Stimulated activated CD8-positive, alpha-beta memory T cell treated with anti-CD3 and anti-CD28 coated beads, Interleukin-12 subunit alpha, Interleukin-12 subunit beta, amount 100 ng/mL, for 1 hour (primary cell): Measurements from ENCODE around the gene AMZ2.
"Not testable (repeated sequence)": the region's sequence is repeated elsewhere in the genome, so short reads cannot be mapped to it uniquely, and the experiment has no call there.

Experiments used
- DNase-seq: peaks from one replicate; pipeline ENCODE4 v3.0.0-alpha.2; 2020; ENCODE audit warnings: low read depth

Gene AMZ2

GRCh38 chr17:68253426-68253825, 5.6 kb downstream of the AMZ2 start:
- DNase-seq, result not testable (repeated sequence)

DNA sequence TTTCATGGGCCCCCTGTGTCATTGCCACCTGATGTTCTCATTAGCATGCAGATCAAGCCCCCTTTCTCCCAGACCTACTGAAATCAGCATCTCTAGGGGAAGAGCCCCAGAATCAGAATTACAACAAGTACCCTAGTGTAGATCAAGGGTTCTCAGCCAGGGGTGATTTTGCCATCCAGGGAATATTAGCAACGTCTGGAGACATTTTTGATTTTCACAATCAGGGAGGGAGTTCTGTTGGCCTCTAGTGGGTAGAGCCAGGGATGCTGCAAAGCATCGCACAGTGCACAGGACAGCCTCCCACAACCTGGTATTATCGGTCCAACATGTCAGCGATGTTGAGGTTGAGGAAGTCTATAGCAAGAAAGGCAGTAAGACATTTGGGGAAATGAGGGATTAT, 7.3 kb downstream of the AMZ2 start:
- no peak for DNase-seq

GRCh38 chr17:68255731-68256538, 8.1 kb downstream of the AMZ2 start:
- no peak for DNase-seq

GRCh38 chr17:68256701-68257100, 8.9 kb downstream of the AMZ2 start:
- DNase-seq, result not testable (repeated sequence)

GRCh38 chr17:68257934-68258333, 10.1 kb downstream of the AMZ2 start:
- DNase-seq, result no peak

DNA sequence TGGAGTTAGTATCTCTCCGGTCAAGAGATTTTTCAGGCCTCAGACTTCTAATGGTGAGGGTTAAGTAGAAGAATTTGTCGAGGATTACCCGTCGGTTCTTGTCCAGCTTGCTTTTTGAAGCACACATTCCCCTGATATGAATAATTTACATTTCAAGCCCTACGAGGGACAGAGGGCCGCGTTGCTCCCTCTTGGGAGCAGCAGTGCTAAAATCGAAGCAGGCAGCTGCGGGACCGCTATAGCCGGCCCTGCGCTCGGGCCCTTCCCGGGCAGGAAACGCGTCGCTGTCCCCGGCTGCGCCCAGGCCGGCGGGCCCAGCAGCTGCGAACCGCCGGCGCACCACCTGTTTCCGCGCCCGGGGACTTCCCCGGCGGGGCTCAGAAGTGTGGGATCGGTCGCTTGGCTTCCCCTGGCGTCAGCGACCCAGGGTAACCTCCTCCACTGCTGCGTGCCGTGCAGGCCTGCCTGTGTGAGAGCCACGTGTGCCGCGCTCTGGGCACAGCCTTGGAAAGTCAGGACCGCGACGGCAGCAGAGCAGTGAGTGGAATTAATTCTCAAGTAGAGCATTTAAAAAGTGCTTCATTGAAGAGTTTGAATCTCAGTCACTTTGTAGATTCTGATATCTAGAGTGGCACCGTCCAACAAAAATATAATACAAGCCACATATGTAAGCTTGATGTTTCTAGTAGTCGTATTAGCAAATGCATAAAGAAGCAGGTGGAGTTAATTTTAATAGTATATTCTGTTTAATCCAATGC, 11.2 kb downstream of the AMZ2 start:
- peak; percentile 49 for DNase-seq

GRCh38 chr17:68259648-68259951, 11.8 kb downstream of the AMZ2 start:
- not testable (repeated sequence) for DNase-seq

DNA sequence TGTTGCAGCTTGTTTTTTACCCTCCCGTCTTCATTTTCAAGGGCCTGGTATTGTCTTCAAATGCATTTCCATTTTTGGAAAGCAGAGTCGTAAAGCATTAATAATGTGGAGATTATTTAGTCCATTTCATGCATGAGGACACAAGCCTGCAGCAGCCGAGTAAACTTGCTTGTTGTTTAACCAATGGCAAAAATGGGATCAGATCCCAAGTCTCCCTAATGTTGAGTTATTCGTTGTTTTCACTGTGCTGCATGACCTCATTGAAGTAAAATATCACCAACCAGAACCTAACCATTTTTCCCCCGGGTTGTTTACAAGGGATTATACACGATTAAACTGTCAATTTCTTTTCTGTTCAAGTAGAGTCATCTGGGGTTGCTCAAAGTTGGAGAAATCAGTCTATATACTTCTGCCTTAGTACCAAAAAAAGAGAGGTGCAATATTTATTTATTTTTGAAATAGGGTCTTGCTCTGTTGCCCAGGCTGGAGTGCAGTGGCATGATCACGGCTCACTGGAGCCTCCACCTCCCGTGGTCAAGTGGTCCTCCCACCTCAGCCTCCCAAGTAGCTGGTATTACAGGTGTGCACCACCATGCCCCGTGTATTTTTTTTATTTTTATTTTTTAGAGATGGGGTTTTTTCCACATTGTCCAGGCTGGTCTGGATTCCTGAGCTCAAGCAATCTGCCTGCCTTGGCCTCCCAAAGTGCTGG, 12.4 kb downstream of the AMZ2 start:
- no peak for DNase-seq

DNA sequence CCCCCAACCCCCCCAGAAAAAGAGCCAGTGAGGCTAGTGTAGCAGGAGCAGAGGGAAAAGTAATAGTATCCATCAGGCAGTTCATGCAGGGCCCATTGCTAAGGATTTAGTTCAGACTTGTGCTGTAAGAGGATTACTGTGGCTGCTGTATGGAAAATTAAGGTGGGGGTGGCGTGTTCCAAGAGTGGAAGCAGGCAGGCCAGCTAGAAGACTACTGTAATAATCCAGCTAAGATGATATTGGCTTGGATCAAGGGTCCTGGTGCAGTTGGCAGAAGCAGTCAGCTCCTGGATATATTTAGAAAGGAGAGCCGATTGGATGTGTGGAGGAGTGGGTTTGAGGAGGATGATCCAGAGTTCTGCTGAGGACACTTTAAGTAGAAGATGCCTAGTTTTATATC, 14.6 kb downstream of the AMZ2 start:
- not testable (repeated sequence) for DNase-seq

DNA sequence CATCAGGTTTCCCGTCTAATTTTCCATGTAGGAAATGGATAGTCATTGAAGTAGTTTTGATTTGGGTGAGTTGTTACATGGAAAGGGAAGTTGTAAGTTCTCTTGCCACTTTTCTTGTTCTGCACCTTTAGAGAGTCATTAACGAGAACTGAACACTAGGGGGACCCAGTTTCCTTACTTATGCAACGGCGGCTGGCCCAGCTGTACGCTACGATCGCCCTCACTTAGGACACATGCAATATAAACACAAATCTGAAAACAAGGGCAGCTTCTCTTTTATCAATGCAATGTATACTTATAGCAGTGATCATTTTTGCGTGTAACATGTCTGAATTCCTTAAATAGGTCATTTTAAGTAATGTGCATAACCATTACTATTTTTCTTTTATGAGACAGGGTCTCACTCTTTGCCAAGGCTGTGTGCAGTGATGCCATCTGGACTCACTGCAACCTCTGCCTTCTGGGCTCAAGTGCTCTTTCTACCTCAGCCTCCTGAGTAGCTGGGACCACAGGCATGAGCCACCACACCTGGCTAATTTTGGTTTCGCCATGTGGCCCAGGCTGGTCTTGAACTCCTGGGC, 15.3 kb downstream of the AMZ2 start:
- DNase-seq, result not testable (repeated sequence)

DNA sequence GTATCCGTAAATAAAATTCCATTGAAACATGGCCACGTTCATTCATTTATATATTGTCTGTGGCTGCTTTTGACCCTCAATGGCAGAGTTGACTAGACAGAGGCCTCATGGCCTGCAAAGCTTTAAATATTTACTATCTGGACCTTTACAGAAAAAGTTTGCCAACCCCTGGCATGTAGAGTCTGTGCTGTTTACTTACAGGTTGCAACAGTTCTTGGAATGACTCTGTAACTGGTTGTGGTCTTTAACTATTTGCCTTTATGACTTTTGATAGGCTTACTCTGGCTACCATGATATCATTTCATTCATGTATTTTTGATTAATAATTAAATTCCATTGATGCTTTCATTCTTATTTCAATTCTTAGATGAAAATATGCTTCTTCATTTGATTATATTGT, 18.0 kb downstream of the AMZ2 start:
- not testable (repeated sequence) for DNase-seq

DNA sequence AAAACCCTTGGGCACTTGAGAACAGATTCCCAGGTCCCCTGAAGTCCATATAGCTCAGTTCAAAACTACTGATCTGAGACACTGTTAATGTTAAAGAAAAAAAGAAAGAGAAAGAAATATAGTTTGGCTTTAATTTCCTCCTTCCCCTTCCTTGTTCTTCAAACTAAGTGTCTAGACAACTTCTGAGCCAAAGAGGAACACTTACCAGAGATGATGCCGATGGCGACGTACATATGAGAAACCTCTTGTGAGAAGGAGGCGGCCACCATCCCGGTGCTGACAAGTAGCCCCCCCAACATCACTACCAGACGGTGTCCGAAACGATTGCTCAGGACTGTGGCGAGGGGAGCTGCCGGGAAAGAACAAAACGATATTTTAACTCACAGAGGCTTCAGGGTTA, 25.9 kb downstream of the AMZ2 start:
- DNase-seq, result no peak

GRCh38 chr17:68276339-68276738, 28.5 kb downstream of the AMZ2 start:
- not testable (repeated sequence) for DNase-seq

DNA sequence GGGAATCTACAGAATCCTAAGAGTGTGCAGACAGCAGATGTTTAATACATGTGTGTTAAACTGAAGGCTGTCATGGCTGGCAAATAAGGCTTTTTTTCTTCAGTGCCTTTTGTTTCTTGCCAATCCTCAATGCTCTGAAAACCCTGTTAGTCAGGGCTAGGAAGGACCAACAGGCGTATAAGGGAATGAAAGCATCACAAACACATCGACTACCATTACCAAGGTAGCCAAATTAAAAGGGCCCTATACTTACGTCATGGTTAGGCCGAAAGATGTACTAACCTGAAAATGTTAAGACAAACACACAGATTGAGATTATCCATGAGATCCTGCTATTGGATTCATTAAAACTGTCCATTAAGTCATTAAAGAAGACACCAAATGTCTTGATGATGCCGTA, 30.0 kb downstream of the AMZ2 start:
- no peak for DNase-seq

GRCh38 chr17:68281965-68282364, 34.1 kb downstream of the AMZ2 start:
- not testable (repeated sequence) for DNase-seq

GRCh38 chr17:68288375-68288774, 40.5 kb downstream of the AMZ2 start:
- DNase-seq, result no peak

GRCh38 chr17:68288804-68289203, 41.0 kb downstream of the AMZ2 start:
- DNase-seq, result no peak

DNA sequence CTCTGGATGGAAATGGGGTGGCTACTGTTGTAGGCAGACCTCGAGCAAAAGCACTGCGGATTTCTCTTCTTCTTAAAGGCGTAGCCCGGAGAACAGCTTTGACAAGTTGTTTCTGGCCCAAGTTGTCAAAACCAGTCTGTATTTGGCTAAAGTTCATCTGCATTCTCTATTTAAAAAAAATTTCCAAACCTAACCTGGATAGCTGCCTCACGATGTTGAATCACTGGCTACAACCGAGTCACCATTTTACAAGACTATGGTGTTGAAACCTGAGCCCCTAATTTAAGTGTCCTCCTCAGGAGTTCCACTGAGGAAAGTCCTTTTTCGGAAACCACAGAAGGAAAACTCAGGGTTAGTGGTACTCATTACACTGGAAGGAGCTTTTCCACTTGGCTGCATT, 41.6 kb downstream of the AMZ2 start:
- DNase-seq, result no peak

DNA sequence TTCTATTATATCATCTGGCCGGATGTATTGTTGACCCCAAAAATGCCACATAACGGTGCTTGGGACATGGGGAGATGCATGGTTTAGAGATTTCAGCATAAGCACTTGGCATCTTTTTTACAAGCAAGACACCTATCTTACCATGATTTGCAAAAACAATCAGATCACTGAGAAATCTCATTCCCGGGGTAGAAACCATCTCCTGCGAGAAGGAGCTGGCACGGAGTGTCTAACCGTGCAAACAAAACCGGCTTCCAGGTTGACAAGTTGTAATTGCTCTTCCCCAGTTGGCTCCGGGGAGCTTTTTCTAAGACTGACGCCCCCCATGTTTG, 42.1 kb downstream of the AMZ2 start:
- no peak for DNase-seq

DNA sequence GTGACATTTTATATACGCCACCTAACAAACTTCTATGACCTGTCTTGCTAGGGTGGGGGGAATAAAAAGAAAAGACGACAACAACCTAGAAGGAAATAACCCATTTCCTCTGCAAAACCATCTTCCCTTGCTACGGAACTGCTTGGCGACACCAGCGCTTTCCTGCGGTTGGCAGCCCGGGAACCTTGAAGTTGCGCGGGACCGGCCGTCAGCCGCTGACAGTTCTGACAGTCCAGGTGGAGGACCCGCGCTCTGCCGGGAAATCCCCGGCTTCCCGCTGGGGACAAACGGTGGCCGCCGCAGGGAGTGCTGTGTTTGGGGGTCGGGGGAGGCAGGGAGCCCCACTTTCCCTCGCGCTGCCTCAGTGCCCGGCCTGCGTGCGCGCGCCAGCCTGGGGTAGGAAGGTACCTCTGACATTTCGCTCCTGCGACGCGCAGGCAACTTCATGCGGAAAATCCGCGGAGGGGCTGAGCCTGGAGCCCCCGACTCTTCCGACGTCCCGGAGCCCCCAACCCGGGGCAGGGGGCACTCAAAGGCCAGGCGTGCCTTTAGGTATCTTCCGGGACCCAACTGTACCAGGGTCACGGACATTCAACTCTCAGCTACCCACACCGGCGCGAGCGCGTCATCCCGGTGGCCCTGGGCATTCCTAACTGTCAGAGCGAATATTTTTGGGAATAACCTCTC, 42.6 kb downstream of the AMZ2 start:
- peak; percentile 41 for DNase-seq

DNA sequence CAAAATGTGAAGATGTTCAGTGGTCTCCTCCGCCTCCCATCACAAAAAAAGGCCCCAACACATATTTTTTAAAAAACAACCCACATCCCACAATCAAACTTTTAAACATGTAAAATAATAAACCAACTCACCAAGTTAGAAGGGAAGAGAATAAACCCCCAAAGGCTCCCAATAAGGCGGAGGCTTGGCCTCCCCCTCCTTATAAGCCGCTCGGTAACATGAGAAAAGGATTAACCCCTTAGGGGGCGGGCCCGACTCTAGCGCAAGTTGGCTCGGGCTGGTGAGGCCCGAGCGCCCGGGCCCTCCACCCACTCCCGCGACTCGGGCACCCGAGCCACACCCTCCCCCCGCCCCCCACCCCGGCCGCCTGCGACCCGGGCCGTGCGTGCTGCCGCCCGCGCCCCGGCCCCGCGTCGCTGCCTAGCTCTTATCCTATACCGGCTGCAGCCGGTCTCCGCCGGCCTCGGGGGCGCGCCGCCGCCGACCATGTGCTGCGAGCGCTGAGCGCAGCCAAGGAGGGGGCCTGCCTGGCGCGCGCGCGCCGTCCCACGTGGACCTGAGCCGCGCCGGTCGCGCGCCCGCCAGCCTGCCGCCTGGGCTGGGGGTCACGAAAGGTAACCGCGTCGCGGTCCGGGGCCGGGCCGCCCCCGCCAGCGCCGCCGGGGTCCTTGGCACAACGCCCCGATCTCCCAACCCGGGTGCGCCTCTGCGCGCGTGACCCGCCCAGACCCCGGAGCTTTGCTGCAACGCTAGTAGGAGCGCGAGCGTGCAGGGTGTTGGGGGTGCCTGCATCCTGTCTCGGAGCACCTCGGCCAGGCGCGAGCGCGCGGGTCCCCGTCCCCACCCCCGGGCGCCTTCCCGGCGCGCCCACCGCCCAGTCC, 43.4 kb downstream of the AMZ2 start, which contains the start of the genes ARSG and SLC16A6:
Gene ARSG (plus strand): TSS at position 541 of the 881 bp plus-strand sequence. CDS start 15,999 bp downstream, outside the sequence.
Gene SLC16A6 (minus strand): TSS at position 173 of the 881 bp plus-strand sequence. CDS start 12,807 bp downstream, outside the sequence.
- peak; percentile 63 for DNase-seq
